SU-DHL-6 (cell line): ENCODE measurements around the gene VWA8.

Experiments used
- CTCF ChIP-seq: fragments of 200-600 bp; sonication (generic); IDR thresholded peaks from one replicate; pipeline ENCODE4 v1.5.1; 2017; ENCODE audit warnings: antibody characterized with exemption, mild to moderate bottlenecking, low read length, moderate library complexity; ENCODE audit not compliant: insufficient read depth, poor library complexity, severe bottlenecking
- EZH2phosphoT487 ChIP-seq: fragments of 200-600 bp; sonication (generic), shearing (Covaris generic); conservative IDR thresholded peaks from 2 replicates; pipeline ENCODE4 v1.6.1; 2018; ENCODE audit warnings: mild to moderate bottlenecking, antibody characterized with exemption, low read length, moderate library complexity, mixed read lengths

GRCh38 chr13:41579881-41580280 lies 381.0 kb downstream of the VWA8 start:
- TF ChIP-seq CTCF (no peak), EZH2phosphoT487 (no peak)
